Transverse colon (tissue), 3 donors: ENCODE data around the gene TRIM54.

Experiments
- EP300 ChIP-seq: sonication (generic); formaldehyde crosslinking; IDR thresholded peaks from one replicate; pipeline ENCODE4 v1.6.1; 2017; ENCODE audit warnings: antibody characterized with exemption, low read depth
- POLR2A ChIP-seq: fragments of 450-650 bp; IDR thresholded peaks from one replicate; pipeline ENCODE4 v1.6.1; 2016; ENCODE audit warnings: antibody characterized with exemption, mild to moderate bottlenecking, moderate library complexity
- TF ChIP-seq, protein P1 (sequence below), 5 experiments: fragments of 200-600 bp in 3 of 5; fragments of 450-650 bp in 2 of 5; sonication (generic) in 3 of 5; IDR thresholded peaks; 1 replicate in 2 of 5; 2 replicates in 3 of 5; pipeline ENCODE4 v1.5.1; 2016 to 2017; ENCODE audit warnings: antibody characterized with exemption in 5 of 5, inconsistent platforms in 3 of 5, mild to moderate bottlenecking in 2 of 5, moderate library complexity in 1 of 5

DNA sequence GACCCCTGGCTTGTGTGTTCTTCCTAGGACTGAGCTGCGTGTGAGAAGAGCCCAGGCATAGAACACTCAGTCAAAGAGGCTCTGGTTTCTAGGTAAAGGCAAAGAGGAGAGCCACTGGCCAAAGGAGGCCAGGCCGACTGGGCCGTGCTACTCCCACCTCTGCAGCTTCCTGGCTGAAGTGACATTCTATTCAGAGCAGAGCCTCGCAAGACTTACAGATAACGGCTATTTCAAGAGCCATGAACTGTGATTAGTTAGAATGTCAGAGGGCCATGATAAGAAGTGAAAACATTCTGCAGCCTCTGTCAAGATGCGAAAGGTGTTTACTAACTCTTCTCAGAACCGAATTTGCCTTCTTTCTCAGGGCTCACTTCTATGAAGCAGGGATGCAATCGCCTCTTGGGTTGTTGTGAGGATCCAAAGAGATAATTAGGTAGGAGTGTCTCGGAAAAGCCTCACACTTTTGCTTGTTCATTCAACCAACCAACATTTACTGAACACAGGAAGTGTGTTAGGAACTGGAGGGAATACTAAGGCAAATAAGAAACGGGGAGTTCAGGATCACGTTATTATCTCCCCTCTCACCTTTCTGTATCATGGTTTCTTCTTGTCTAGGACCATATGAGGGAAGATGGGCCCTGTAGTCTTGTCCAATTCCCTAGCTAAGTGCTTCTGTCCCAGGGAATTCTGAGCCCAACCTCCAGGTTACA is 10.4 kb upstream of the TRIM54 start:
- TF ChIP-seq, protein P1, sequence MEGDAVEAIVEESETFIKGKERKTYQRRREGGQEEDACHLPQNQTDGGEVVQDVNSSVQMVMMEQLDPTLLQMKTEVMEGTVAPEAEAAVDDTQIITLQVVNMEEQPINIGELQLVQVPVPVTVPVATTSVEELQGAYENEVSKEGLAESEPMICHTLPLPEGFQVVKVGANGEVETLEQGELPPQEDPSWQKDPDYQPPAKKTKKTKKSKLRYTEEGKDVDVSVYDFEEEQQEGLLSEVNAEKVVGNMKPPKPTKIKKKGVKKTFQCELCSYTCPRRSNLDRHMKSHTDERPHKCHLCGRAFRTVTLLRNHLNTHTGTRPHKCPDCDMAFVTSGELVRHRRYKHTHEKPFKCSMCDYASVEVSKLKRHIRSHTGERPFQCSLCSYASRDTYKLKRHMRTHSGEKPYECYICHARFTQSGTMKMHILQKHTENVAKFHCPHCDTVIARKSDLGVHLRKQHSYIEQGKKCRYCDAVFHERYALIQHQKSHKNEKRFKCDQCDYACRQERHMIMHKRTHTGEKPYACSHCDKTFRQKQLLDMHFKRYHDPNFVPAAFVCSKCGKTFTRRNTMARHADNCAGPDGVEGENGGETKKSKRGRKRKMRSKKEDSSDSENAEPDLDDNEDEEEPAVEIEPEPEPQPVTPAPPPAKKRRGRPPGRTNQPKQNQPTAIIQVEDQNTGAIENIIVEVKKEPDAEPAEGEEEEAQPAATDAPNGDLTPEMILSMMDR (IDR thresholded peaks at IDR 0.05), result no peak
- TF ChIP-seq POLR2A (no peak), EP300 (no peak)
